ENCODE data around the gene TMEM141.
"Not testable (repeated sequence)": the region's sequence is repeated elsewhere in the genome, so short reads cannot be mapped to it uniquely, and the experiment has no call there.

The TMEM141 gene

GRCh38 chr9:136763649-136764035, 27.5 kb upstream of the TMEM141 start:
- Histone ChIP-seq H3K9me3 (ENCODE audit: insufficient read depth, low read length, severe bottlenecking) (no peaks in the 10 kb centered on the region), H3K4me1 (ENCODE audit: insufficient read depth, low read length) (no peaks in the 10 kb centered on the region), H2AFZ (ENCODE audit: low read depth, low read length) (no peak overlapping the region), H4K20me1 (ENCODE audit: insufficient read depth, low read length) (no peaks in the 10 kb centered on the region), H3K36me3 (ENCODE audit: insufficient read depth, low read length) (no peaks in the 10 kb centered on the region), H3K27me3 (ENCODE audit: insufficient read depth, low read length, poor library complexity) (no peaks in the 10 kb centered on the region), H3K79me2 (ENCODE audit: insufficient read depth, low read length) (no peaks in the 10 kb centered on the region), H3K9ac (ENCODE audit: low read depth, low read length) (no peak overlapping the region), H3K27ac (ENCODE audit: low read length) (no peak overlapping the region), H3K4me3 (ENCODE audit: low read depth in 1 of 2, low read length in 2 of 2) (no peak overlapping the region), H3K4me2 (ENCODE audit: insufficient read depth, low read length) (no peak overlapping the region)
- TF ChIP-seq CTCF (IDR thresholded peaks at IDR 0.05; ENCODE audit: borderline replicate concordance, extremely low read depth, low read length, poor library complexity, severe bottlenecking) (no peak), EZH2 (IDR thresholded peaks at IDR 0.05; ENCODE audit: borderline replicate concordance, low read depth, low read length, severe bottlenecking) (no peak)
- ATAC-seq (ENCODE audit: insufficient read depth, low read depth) (no peak), DNase-seq (no peak)

- H3K27ac ChIP-seq (ENCODE audit: low read length): no peak within 1 kb of the TSS
- no peak within 1 kb of the TSS for H2AFZ ChIP-seq (ENCODE audit: low read depth, low read length)
- no peak within 1 kb of the TSS for H3K4me2 ChIP-seq (ENCODE audit: insufficient read depth, low read length)
- ATAC-seq (ENCODE audit: insufficient read depth, low read depth) (no peak), DNase-seq (no peak)
- no peaks in the 10 kb centered on the region for H3K36me3 ChIP-seq (ENCODE audit: insufficient read depth, low read length)
- no peak within 1 kb of the TSS for H3K9ac ChIP-seq (ENCODE audit: low read depth, low read length)
- no peaks in the 10 kb centered on the region for H3K27me3 ChIP-seq (ENCODE audit: insufficient read depth, low read length, poor library complexity)
- H3K4me3 ChIP-seq (ENCODE audit: low read depth in 1 of 2, low read length in 2 of 2): no peak within 1 kb of the TSS
- H4K20me1 ChIP-seq (ENCODE audit: insufficient read depth, low read length): no peaks in the 10 kb centered on the region
- TF ChIP-seq EZH2 (IDR thresholded peaks at IDR 0.05; ENCODE audit: borderline replicate concordance, low read depth, low read length, severe bottlenecking): no peak
- TF ChIP-seq CTCF (IDR thresholded peaks at IDR 0.05; ENCODE audit: borderline replicate concordance, extremely low read depth, low read length, poor library complexity, severe bottlenecking): no peak
- H3K4me1 ChIP-seq (ENCODE audit: insufficient read depth, low read length): no peaks in the 10 kb centered on the region
- no peaks in the 10 kb centered on the region for H3K9me3 ChIP-seq (ENCODE audit: insufficient read depth, low read length, severe bottlenecking)
- no peaks in the 10 kb centered on the region for H3K79me2 ChIP-seq (ENCODE audit: insufficient read depth, low read length)
These were observed 26.7 kb upstream of the TMEM141 start, which contains the start of gene LCN15 for GRCh38 chr9:136764301-136764891. Gene LCN15 (minus strand): TSS chr9:136764518. CDS start chr9:136764488, 30 bp downstream.

DNA sequence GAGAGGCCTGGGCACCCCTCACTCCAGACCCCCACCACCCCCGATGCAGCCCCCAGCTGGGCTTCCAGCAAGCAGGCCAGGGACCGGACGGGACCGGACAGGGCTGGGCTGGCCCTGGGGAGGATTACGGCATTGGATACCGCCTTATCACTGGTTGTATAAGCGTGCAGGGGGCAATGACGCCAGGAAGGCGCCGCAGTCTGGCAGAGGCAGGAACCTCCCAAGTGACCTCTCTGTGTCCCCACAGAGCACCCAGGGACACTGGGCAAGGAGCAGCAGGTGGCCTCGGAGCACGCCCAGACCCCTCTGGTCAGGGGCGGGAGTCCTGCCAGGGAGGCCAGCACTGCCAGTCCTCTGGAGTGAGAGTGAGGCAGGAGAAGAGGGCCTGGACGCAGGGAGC, 26.1 kb upstream of the TMEM141 start:
- DNase-seq (no peak), ATAC-seq (ENCODE audit: insufficient read depth, low read depth) (no peak)
- no peaks in the 10 kb centered on the region for H4K20me1 ChIP-seq (ENCODE audit: insufficient read depth, low read length)
- no peaks in the 10 kb centered on the region for H3K4me1 ChIP-seq (ENCODE audit: insufficient read depth, low read length)
- no peaks in the 10 kb centered on the region for H3K27me3 ChIP-seq (ENCODE audit: insufficient read depth, low read length, poor library complexity)
- no peaks in the 10 kb centered on the region for H3K79me2 ChIP-seq (ENCODE audit: insufficient read depth, low read length)
- no peak overlapping the region for H3K9ac ChIP-seq (ENCODE audit: low read depth, low read length)
- no peak overlapping the region for H3K4me2 ChIP-seq (ENCODE audit: insufficient read depth, low read length)
- no peak overlapping the region for H2AFZ ChIP-seq (ENCODE audit: low read depth, low read length)
- H3K27ac ChIP-seq (ENCODE audit: low read length): no peak overlapping the region
- H3K36me3 ChIP-seq (ENCODE audit: insufficient read depth, low read length): no peaks in the 10 kb centered on the region
- H3K9me3 ChIP-seq (ENCODE audit: insufficient read depth, low read length, severe bottlenecking): no peaks in the 10 kb centered on the region
- TF ChIP-seq EZH2 (IDR thresholded peaks at IDR 0.05; ENCODE audit: borderline replicate concordance, low read depth, low read length, severe bottlenecking): no peak
- no peak for TF ChIP-seq CTCF (IDR thresholded peaks at IDR 0.05; ENCODE audit: borderline replicate concordance, extremely low read depth, low read length, poor library complexity, severe bottlenecking)
- no peak overlapping the region for H3K4me3 ChIP-seq (ENCODE audit: low read depth in 1 of 2, low read length in 2 of 2)

- not testable (repeated sequence) for H3K79me2 ChIP-seq (ENCODE audit: insufficient read depth, low read length); H3K4me1 ChIP-seq (ENCODE audit: insufficient read depth, low read length); H2AFZ ChIP-seq (ENCODE audit: low read depth, low read length); DNase-seq; H3K9me3 ChIP-seq (ENCODE audit: insufficient read depth, low read length, severe bottlenecking); H3K36me3 ChIP-seq (ENCODE audit: insufficient read depth, low read length); H4K20me1 ChIP-seq (ENCODE audit: insufficient read depth, low read length); H3K27ac ChIP-seq (ENCODE audit: low read length); H3K4me2 ChIP-seq (ENCODE audit: insufficient read depth, low read length); H3K4me3 ChIP-seq (ENCODE audit: low read depth in 1 of 2, low read length in 2 of 2); H3K27me3 ChIP-seq (ENCODE audit: insufficient read depth, low read length, poor library complexity); H3K9ac ChIP-seq (ENCODE audit: low read depth, low read length); ATAC-seq (ENCODE audit: insufficient read depth, low read depth)
These were observed 25.3 kb upstream of the TMEM141 start for GRCh38 chr9:136765745-136766409.
